Activated CD8-positive, alpha-beta memory T cell treated with anti-CD3 and anti-CD28 coated beads for 4 hours (primary cell): ENCODE measurements around the gene MAPK10.

Experiments used
- DNase-seq, 2 donors: peaks; one replicate each; pipeline ENCODE4 v3.0.0-alpha.2; 2020; ENCODE audit warnings: low read depth in 2 of 2

MAPK10 gene

DNA sequence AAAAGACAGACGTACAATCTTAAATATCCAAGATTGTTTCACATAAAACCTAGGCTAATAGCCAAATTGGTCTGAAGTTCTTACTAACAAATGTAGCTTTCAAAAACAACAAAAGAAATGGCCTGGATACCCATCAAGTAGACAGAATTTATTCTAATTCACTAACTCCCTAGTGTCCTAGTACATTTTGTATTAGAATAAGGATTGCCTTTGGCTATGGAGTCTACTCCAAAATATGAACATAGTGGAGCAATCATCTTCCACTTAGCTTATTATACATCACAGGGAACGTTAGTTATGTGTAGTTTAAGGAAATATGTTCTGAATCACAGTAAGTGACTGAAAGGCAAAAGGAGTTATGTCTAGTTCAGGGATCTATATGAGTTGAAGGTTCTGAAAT lies 81.7 kb downstream of the MAPK10 start:
- no peak for DNase-seq

DNA sequence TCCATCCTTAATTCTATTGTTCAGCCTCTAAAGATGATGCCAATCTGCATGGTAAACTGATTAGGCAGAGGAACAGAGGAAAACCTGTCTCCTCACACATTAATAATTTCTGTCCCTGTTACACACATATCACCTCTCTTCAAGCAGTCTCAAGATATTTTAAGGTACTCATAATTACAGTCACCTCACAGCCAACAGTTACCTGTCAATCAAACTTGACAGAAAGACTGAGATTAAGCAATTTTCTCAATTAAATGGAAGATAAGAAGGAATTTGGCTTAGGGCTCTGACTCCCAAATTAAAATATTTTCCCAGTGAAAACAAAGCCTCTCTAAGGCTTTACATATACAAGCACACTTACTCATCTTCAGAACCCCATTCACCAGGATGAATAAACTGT lies 85.2 kb downstream of the MAPK10 start:
- no peak for DNase-seq

DNA sequence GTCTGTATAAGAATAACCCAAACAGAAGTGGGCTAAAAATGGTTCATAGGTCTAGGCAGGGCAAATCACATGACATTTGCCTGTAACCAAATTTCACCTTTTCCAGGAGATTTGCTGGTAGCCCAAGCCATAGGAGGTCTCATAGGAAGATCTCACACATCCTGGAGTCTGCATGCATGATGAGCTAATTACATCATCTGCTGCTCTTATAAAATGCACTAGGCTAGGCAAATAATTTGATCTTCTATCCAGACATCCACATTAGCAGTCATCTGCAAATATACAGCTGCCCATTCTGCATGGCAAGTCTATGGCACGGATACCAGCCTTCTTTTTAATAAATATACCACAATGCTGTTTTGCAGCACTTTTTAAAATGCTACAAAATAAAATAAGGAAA lies 87.2 kb downstream of the MAPK10 start:
- no peak for DNase-seq

DNA sequence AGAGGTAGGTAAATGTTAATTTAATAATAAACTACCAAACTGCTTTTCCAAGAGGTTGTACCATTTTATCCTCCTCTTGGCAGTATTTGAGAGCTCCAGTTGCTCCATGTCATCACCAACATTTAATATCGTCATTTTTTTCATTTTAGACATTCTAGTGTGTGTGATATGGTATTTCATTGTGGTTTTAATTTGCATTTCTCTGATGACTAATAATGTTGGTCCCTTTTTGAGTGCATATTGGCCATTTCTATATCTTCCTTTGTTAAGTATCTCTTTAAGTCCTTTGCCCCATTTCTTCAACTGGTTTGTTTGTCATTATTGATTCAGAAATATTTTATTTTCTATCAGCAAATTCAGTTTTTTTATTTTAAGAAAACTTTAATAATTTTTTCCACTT lies 88.8 kb downstream of the MAPK10 start:
- DNase-seq, result no peak

DNA sequence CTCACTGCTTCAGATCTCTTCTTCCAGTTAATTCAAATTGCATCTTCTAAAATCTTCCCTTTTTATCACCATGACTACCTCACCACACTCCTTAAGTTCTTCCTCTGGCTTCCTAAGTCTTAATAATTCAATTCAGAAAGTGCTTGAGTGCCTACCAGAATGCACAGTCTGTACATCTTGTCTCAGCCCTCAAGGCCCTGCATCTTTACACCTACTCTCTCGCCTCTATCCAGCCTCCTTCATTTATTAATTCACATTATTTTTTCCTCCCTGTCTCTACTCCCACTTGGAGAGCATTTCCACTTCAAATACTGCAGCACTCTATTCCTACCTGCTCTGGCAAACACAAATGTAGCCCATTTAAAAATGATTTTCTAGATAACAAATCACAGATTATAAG lies 90.5 kb downstream of the MAPK10 start:
- no peak for DNase-seq

DNA sequence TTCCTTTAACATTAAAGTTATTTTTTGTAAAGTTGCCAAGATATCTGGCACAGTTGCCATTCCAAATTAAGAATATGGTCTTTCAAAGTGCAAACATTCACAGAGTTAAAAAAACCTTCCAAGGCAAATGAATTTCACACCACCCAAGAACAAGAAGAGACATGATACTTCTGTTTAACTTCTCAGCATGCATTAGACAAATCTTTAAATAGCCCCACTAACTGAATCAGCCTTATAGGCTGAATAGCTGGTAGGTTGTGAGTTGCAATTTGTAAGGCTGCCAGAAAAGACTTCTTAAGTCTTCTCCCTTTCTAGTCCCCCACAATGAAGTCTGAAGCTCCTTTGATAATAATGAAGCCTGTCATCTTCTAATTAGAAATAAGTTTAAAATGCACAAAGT lies 95.6 kb downstream of the MAPK10 start:
- DNase-seq, result no peak

DNA sequence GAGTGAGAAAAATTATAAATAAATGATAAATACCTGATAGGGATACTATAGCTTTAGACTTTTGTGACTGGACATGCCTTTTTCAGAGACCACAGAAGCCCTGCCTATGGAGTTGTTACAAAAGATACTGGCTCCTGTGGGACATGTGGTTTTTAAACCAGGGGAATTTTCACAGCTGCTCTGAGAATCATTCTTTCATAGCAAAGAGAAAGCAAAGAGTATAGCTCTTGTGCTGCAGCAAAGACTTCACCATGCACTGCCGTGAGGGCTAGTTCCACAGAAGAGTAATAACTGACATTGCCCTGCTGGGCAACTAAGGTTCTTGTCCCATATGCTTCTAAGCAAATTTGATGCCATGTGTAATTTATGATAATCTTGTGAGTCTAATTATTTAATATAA lies 98.2 kb downstream of the MAPK10 start:
- no peak for DNase-seq

DNA sequence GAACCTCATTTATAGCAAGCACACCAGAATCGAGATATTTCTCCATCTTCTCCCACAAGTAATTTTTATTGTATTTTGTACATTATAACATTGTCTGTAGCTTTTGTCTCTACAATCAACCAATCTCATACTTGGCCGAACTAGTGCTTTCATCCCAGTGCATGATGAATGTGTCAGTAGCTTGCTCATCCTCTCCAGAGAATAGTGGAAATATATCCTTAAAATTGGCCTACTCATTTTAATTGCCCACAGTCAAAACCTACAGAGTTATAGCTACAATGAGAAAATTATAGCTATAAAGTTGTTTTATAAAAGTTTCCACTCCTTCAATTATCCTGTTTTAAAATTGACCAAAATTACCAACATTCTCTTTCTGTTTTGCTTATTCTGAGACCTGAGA lies 103.8 kb downstream of the MAPK10 start:
- no peak for DNase-seq

DNA sequence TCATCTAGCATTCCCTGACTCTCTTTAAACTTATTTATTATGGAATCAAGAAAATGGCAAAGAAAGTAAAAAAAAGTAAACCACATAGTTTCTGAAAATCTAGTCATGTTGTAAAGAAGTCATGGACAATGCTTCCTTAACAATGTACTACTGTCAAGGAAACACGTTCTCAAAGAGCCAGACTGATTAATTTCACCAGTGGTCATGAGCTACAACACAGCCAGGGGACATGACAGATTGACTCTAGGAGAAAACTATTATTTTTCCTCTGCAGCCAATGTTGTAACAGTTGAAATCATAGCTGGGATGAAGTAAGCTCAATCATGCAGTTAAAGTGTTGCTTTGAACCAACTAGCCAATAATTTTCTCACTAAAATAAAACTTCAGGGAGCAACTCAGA lies 109.2 kb downstream of the MAPK10 start:
- DNase-seq, result no peak

DNA sequence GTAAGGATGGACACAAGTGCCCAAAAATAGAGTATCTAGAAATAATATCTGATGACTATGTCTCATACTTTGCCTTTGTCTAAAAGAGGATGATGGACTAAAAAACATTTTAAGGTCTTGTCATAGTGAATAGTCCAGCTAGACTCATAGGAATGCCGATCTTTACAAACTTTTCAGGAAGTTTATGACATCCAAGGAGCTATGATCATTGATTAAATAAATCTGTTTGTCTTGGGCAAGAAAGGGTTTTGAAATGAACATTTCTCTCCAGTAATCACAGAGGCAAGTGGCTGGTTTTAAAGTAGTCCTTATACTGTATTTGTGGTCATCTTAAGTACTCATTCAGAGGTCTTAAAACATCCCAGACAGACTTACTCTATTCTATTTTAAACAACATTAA lies 109.8 kb downstream of the MAPK10 start:
- DNase-seq, result no peak

DNA sequence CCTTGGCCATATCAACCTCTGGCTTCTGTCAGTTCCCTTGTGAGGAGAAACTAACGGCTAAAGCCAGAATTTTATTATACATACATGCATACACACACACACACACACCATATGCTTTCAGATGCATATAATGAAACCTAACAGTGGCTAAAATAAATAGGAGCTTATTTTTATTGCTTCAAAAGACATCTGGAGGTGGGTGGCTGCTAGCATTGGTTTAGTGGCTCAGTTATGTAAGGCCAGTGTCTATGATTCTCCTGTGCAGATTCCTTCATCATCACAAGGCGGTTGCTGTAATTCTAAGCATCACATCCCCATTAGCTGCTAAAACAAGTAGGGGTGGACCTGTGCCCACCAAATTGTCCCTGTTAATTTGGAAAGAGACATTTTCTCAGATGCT lies 110.8 kb downstream of the MAPK10 start:
- no peak for DNase-seq

DNA sequence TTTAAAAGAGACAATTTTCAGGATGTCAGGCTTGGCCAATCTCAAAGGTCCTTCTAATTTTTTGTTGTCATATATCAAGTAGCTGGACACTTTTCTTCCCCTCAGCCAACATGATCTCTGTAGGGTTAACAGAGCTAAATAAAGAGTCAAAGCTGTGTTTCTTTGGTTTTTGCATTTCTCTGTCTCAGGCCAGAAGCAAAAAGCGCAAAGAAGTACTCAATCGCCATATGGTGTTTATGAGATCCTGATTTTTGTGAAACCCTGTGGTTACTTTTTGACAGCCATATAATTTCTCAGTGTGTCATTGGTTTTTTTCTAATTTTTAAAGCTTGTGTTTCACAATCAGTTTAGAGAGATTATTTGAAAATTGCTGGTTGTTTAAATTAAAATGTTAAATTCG lies 111.9 kb downstream of the MAPK10 start:
- DNase-seq, result no peak

DNA sequence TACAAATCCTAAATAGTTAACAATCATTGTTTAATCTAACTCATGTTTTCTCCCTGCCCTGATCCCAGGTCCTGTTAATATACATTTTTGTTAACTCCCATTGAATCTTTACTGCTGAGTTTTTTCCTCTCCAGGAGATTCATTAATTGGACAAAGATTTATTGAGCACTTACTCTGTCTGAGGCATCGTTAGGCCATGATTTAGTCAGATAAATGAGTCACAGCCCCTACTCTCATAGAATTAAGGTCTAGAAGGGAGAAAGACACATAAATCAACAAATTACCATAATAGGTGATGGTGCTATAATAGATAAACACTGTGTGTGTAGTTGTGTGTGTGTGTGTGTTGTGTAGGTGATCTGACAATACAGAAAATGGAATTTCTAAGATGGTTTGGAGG lies 112.5 kb downstream of the MAPK10 start:
- no peak for DNase-seq

DNA sequence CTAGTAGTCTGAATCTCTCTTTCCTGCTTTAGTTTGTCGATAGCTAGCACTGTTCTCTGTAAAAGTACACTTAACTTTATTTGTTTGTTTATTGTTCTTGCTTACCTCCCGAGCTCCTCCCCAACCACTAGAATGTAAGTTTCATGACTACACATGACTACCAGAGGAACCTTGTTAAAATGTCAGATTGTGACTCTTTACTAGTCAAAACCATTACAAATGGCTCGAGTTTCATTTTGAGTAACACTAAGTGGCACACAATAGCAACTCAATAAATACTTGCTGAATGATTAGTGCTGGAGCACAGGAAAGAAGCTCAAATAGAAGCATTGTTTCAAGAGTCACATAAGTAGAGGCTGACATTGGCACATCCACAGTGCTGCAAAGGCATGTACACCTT lies 116.1 kb downstream of the MAPK10 start:
- DNase-seq, result no peak

DNA sequence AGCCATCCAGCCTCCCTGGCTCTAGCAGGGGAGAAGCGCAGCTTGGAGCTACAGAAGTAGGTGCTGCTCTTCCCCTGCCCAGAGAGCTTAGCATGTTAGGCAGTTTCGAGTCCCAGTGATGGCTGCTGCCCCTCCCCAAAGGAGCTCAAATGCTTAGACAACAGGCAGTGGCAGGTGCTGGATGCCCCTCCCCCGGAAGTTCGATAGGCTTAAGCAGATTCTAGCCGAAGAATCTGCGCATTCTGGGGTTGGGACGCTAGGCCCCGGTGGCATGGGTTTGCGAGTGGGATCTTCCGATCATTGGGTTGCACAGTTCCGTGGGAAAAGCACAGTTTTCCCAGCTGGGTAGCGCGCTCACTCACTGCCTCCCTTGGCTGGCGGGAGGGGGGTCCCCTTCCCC lies 117.2 kb downstream of the MAPK10 start:
- DNase-seq, result no peak

DNA sequence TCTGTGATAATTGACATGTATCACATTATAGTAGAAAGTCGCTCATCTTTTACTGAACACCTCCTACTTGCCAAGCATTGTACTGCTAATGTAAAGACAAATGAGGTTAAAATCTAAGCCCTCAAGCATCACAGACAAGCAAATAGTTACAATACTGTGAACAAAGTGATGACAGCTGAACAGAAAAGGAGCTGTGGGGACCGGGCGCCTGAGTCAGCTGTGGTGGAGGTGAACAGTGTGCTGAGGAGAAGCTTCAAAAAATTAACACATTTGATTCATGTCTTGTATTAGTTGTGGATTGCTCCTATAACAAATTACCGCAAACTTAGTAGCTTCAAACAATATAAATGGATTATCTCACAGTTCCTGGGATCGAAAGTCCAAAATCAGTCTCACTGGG lies 124.3 kb downstream of the MAPK10 start:
- DNase-seq, result no peak

DNA sequence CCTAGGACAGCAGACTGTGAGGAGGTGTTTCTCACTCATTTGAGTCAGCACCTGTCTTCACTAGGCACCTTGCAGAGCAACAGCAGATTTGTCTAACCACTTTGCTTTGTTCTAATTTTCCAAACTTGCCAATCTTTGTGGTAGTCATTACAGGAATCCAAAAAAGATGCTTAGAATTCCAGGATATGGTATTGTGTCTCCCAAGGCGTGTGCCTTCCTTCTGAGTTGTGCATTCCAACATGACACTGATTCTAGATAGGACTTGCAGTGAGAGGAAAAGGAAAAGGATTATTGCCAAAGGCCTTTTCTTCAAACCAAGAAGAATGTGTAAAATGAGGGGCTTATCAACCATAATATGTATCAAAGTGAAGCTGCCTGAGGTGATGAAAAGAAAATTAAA lies 126.2 kb downstream of the MAPK10 start:
- no peak for DNase-seq

DNA sequence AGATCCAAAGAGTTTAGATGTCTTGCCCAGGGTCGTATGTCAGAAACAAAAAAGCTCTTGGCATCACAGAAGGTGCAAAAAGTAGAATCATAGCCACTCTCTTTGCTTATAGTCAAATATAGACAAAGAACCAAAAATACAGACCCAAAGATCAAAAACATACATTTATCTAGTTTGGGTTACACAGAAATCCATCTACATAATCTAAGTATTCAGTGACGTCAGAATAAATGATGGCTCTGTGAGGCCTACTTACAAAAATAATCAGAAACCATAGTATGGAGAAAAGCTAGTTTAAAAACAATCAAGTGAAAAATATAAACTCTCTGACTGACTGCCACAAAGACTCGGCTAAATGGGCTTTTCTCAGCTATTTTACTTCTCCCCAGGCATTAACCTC lies 126.8 kb downstream of the MAPK10 start:
- DNase-seq, result no peak

DNA sequence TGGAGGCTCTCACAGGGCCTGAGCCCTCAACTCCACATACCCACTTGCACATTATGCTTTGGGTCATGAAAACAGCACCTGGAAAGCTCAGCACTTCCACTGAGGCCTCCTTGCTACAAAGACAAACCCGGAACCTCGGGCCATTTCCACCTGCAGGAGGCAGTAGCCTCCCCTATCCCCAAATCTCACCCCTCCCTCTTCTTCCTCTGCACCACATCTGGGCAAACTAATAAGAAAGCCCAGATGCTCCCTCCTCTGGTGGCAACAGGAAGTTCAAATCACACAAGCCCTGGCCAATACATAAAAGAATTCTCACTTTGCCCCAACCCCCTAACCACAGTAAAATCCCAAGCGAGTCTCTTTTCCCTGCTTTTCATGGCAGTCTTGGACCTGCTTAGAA lies 136.4 kb downstream of the MAPK10 start:
- no peak for DNase-seq

DNA sequence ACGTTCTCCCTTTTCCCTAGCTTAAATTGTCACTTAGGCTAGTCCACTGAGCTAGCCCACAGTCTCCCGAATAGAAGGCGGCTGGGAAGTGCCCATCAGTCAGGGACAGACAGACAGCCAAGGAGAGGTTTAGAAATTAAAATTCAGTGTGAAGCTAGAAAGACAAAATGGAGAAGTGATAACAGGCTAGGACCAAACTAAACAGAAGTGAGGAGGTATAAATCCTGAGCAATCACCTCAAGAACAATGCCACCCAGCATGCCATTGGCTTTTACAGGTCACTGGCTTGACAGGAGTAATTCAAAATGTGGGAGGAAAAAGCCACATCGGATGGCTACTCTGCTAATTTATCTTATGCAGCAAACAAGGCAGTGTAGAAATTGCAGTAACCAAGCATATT lies 138.9 kb downstream of the MAPK10 start:
- DNase-seq, result no peak

DNA sequence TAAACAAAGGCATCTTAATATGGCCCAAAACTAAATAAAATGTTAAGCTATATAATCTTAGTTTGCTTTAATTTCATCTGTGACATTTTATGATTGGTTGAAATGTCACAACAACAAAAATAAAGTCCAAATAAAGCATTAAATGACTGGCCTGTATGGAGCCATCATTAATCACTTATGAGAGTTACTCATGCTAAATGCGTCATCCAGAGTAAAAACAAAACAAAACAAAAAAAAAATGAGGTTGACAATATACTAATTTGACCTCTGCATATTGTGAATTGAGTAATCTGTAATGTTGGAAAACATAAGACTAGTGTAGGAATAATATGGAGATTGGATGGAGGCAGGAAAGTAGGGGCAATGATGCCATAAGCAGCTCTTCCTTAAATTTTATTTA lies 139.7 kb downstream of the MAPK10 start:
- DNase-seq, result no peak

DNA sequence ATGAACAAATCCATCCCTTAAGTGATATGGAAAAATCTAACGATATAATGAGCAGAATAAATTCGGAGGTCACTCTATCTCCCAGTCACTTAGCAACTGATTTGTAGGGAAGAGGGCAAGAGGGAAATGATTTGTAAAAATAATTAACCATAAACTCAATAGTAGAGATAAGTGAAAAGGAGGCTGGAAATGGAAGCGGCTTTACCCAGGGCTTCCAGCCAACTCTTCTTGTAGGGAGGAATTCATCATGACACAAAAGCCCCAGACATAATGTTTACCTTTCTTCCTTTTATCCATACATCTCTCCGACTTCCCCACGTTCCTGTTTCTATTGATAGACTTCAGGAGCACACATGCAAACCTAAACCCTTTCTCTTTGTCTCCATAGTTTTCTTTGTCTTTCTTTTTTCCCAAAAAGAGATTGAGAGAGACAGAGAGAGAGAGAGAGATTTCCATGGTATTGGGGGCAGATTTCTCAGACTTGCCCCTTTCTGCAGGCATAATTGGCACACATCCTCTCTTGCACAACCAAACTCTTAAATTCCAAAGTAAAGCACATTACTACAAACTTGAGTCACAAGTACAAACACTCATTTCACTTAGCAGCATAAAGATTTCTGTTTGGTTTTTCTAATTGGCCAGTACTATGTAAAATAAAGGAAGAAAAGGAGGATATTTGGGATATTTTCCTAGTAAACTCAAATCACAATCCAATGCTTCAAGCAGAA lies 140.9 kb downstream of the MAPK10 start:
- DNase-seq, result no peak

DNA sequence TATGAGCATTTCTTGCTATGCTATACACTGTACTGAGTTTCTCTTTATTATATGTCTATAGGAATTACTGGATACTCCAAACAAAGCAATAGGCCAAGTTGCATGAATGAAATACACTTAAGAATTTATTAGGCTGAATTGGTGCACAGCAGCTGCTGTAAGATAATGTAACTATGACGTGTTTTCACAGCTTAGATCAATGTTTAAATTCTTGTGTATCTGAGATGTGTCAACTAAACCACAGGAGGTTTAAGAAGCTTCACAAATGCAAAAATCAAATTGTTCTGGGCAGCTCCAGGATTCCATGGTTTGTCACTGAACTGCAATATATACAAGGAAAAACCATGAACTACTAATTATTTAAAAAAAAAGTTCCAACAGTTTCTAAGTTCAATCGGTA lies 156.7 kb downstream of the MAPK10 start:
- no peak for DNase-seq

DNA sequence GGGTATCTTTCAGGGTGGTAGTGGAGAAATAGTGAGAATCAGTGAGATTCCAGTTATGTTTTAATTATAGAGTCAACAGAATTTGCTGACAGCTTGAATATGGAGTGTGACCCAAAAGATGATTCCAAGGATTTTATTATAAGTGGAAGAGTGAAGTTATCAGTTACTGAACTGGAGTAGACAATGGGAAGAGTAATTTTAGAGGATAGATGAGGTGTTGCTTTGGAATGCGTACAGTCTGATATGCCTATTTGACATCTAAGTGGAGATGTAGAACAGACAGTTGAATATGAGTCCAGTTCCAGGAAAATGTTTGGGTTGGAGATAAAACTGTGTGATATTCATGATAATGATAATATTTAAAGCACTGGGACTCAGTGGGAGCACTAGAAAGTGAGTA lies 174.2 kb downstream of the MAPK10 start:
- no peak for DNase-seq

DNA sequence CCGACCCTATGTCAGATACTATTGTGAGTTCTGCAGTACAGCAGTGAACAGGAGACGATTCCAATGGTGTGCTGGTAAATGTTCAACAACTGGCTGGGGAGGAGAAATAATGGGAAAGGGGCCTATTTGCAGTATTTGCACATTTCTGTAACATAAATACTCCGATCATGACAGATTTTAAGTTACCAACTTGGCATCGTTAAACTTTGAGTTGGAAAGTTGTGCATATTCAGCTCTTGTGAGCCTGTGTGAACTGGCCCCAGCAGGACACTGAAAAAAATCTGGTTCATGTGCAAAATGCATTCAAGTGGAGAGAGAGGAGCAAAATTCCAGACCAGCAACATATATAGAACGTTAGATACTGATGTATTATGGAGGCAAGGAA lies 175.0 kb downstream of the MAPK10 start:
- DNase-seq, result no peak
